Stimulated activated CD4-positive, alpha-beta T cell treated with anti-CD3 and anti-CD28 coated beads, Interleukin-1b, Interleukin-23, amount 100 ng/mL, for 4 hours (primary cell): ENCODE results near the gene PTPRCAP.

Experiments used
- DNase-seq, 2 donors: peaks; one replicate each; pipeline ENCODE4 v3.0.0-alpha.2; 2020; ENCODE audit warnings: low read depth in 2 of 2

The PTPRCAP gene

GRCh38 chr11:67423891-67424613, 13.4 kb downstream of the PTPRCAP start:
- DNase-seq = no peak

GRCh38 chr11:67423466-67423865, 14.0 kb downstream of the PTPRCAP start:
- DNase-seq = no peak

- no peak for DNase-seq
These were observed 14.6 kb downstream of the PTPRCAP start for GRCh38 chr11:67422891-67423290.

GRCh38 chr11:67421430-67422031, 16.0 kb downstream of the PTPRCAP start:
- DNase-seq = no peak

GRCh38 chr11:67420646-67421429, 16.6 kb downstream of the PTPRCAP start:
- peak; percentile 99 to 100 for DNase-seq

GRCh38 chr11:67420147-67420645, 17.3 kb downstream of the PTPRCAP start:
- no peak for DNase-seq

- DNase-seq = no peak
These were observed 18.0 kb downstream of the PTPRCAP start for GRCh38 chr11:67419325-67420049.

- no peak for DNase-seq
These were observed 18.8 kb downstream of the PTPRCAP start for GRCh38 chr11:67418476-67419281.

GRCh38 chr11:67417425-67417824, 20.1 kb downstream of the PTPRCAP start:
- no peak for DNase-seq

GRCh38 chr11:67416416-67417335, 20.8 kb downstream of the PTPRCAP start:
- peak in 1 of 2 donors; percentile 65 for DNase-seq

GRCh38 chr11:67415501-67416304, 21.8 kb downstream of the PTPRCAP start, which contains the start of gene CARNS1:
CARNS1 (plus strand) TSS chr11:67415678; CDS start chr11:67416200, 522 bp downstream.
- no peak for DNase-seq

- no peak for DNase-seq
These were observed 24.1 kb downstream of the PTPRCAP start for GRCh38 chr11:67413266-67413849.

GRCh38 chr11:67412495-67413179, 24.8 kb downstream of the PTPRCAP start:
- DNase-seq = no peak

GRCh38 chr11:67411785-67412152, 25.7 kb downstream of the PTPRCAP start:
- no peak for DNase-seq

- DNase-seq = no peak
These were observed 26.3 kb downstream of the PTPRCAP start for GRCh38 chr11:67410984-67411784.

- DNase-seq = no peak
These were observed 27.1 kb downstream of the PTPRCAP start for GRCh38 chr11:67410369-67410831.

- no peak for DNase-seq
These were observed 27.6 kb downstream of the PTPRCAP start for GRCh38 chr11:67409781-67410368.
